Measurements from ENCODE around the gene TARS3. TPM values are rescaled to one million over a fixed set of nuclear protein-coding genes. Genes with fewer than 3 reads are reported as not detected.
A peak's percentile ranks its signal among the peaks of the same experiment; 100 is the strongest.

TARS3 gene
- total RNA-seq, 1 donor, result 13.8 TPM

GRCh38 chr15:101617390-101617965 lies 106.8 kb downstream of the TARS3 start:
- peak; percentile 46 for DNase-seq (ENCODE audit: low read depth)
- H3K4me3 ChIP-seq (ENCODE audit: low read depth, low read length), result no peak overlapping the region
- no peak for TF ChIP-seq CTCF (IDR thresholded peaks at IDR 0.05; ENCODE audit: insufficient read depth, low read depth, low read length)

GRCh38 chr15:101615986-101616848 lies 108.1 kb downstream of the TARS3 start:
- TF ChIP-seq CTCF (IDR thresholded peaks at IDR 0.05; ENCODE audit: insufficient read depth, low read depth, low read length), result no peak
- H3K4me3 ChIP-seq (ENCODE audit: low read depth, low read length), result peak overlapping the region; percentile 27
- peak; percentile 69 for DNase-seq (ENCODE audit: low read depth)

- no peak overlapping the region for H3K4me3 ChIP-seq (ENCODE audit: low read depth, low read length)
- DNase-seq (ENCODE audit: low read depth), result peak; percentile 53
- no peak for TF ChIP-seq CTCF (IDR thresholded peaks at IDR 0.05; ENCODE audit: insufficient read depth, low read depth, low read length)
Observed at GRCh38 chr15:101615414-101615985, 108.8 kb downstream of the TARS3 start.

GRCh38 chr15:101614761-101615160 lies 109.5 kb downstream of the TARS3 start:
- TF ChIP-seq CTCF (IDR thresholded peaks at IDR 0.05; ENCODE audit: insufficient read depth, low read depth, low read length), result no peak
- DNase-seq (ENCODE audit: low read depth), result no peak
- H3K4me3 ChIP-seq (ENCODE audit: low read depth, low read length), result no peak overlapping the region

GRCh38 chr15:101614001-101614585 lies 110.2 kb downstream of the TARS3 start:
- no peak for DNase-seq (ENCODE audit: low read depth)
- H3K4me3 ChIP-seq (ENCODE audit: low read depth, low read length), result no peak overlapping the region
- no peak for TF ChIP-seq CTCF (IDR thresholded peaks at IDR 0.05; ENCODE audit: insufficient read depth, low read depth, low read length)

GRCh38 chr15:101613130-101614000 lies 110.9 kb downstream of the TARS3 start:
- H3K4me3 ChIP-seq (ENCODE audit: low read depth, low read length), result no peak overlapping the region
- peak; percentile 48 for DNase-seq (ENCODE audit: low read depth)
- no peak for TF ChIP-seq CTCF (IDR thresholded peaks at IDR 0.05; ENCODE audit: insufficient read depth, low read depth, low read length)

Measured in fibroblast of villous mesenchyme (primary cell).